HAP-1 (cell line): ENCODE results near the gene IFI27L1.

Experiments
- DNase-seq, 2 experiments: peaks; one replicate each; pipeline ENCODE4 v3.0.0-alpha.2; 2016 to 2020; ENCODE audit warnings: low spot score in 2 of 2
- H3K27me3 ChIP-seq: fragments of 250-450 bp; sonication (Bioruptor Pico); 2 replicates; pipeline ENCODE4 v1.5.1; 2020; ENCODE audit warnings: low read depth, mild to moderate bottlenecking, moderate library complexity
- H3K36me3 ChIP-seq: fragments of 250-450 bp; sonication (Bioruptor Pico); replicated peaks from 2 replicates; pipeline ENCODE4 v1.5.1; 2020; ENCODE audit warnings: mild to moderate bottlenecking
- H3K4me1 ChIP-seq: fragments of 250-450 bp; sonication (Bioruptor Pico); 2 replicates; pipeline ENCODE4 v1.5.1; 2020; ENCODE audit warnings: mild to moderate bottlenecking
- H3K4me3 ChIP-seq: fragments of 250-450 bp; sonication (Bioruptor Pico); 2 replicates; pipeline ENCODE4 v1.5.1; 2020; ENCODE audit warnings: mild to moderate bottlenecking, moderate library complexity
- H3K9me3 ChIP-seq: fragments of 250-450 bp; sonication (Bioruptor Pico); 2 replicates; pipeline ENCODE4 v1.5.1; 2020; ENCODE audit warnings: mild to moderate bottlenecking, moderate library complexity
- in situ Hi-C: fragments of 300-500 bp; cut with MboI; formaldehyde crosslinking; loops from 3 replicates; pipeline ENCODE4 v1.14.3; 2020; ENCODE audit warnings: low sequenced_read_pairs, inconsistent platforms, mixed read lengths

Gene IFI27L1

GRCh38 chr14:94144765-94145164 lies 63.7 kb downstream of the IFI27L1 start:
- no peaks in the 10 kb centered on the region for H3K27me3 ChIP-seq
- H3K36me3 ChIP-seq: no peaks in the 10 kb centered on the region
- in situ Hi-C loops: loop anchor here (25.0 kb wide), 1 partner anchor 543 kb away; no protein-coding TSS in a partner anchor
- peaks cover 4% of the 10 kb centered on the region; the same call in 1 of the 2 replicates for H3K4me1 ChIP-seq
- H3K9me3 ChIP-seq: no peaks in the 10 kb centered on the region; the same call in 1 of the 2 replicates
- no peak for DNase-seq
- no peak overlapping the region for H3K4me3 ChIP-seq

GRCh38 chr14:94145902-94146527 lies 64.9 kb downstream of the IFI27L1 start:
- H3K27me3 ChIP-seq: no peaks in the 10 kb centered on the region
- peaks cover 4% of the 10 kb centered on the region; the same call in 1 of the 2 replicates for H3K4me1 ChIP-seq
- H3K4me3 ChIP-seq: no peak overlapping the region
- H3K36me3 ChIP-seq: no peaks in the 10 kb centered on the region
- peak; percentile 38 to 68 for DNase-seq
- in situ Hi-C loops: loop anchor here (25.0 kb wide), 1 partner anchor 541 kb away; no protein-coding TSS in a partner anchor
- no peaks in the 10 kb centered on the region; the same call in 1 of the 2 replicates for H3K9me3 ChIP-seq
